NCI-H2196 treated with DMSO at 0.1 percent for 48 hours (cell line): Measurements from ENCODE around the gene STX1A.

Experiments
- DNase-seq: peaks from one replicate; lab custom pipeline; 2025; ENCODE audit not compliant: unreplicated experiment; lab: John Stamatoyannopoulos, UW

The STX1A gene

GRCh38 chr7:73718905-73719805 is at the start of gene STX1A:
TSS of gene STX1A (minus strand) at chr7:73719669. CDS start at chr7:73719631, 38 bp downstream.
- peak; percentile 50 for DNase-seq

DNA sequence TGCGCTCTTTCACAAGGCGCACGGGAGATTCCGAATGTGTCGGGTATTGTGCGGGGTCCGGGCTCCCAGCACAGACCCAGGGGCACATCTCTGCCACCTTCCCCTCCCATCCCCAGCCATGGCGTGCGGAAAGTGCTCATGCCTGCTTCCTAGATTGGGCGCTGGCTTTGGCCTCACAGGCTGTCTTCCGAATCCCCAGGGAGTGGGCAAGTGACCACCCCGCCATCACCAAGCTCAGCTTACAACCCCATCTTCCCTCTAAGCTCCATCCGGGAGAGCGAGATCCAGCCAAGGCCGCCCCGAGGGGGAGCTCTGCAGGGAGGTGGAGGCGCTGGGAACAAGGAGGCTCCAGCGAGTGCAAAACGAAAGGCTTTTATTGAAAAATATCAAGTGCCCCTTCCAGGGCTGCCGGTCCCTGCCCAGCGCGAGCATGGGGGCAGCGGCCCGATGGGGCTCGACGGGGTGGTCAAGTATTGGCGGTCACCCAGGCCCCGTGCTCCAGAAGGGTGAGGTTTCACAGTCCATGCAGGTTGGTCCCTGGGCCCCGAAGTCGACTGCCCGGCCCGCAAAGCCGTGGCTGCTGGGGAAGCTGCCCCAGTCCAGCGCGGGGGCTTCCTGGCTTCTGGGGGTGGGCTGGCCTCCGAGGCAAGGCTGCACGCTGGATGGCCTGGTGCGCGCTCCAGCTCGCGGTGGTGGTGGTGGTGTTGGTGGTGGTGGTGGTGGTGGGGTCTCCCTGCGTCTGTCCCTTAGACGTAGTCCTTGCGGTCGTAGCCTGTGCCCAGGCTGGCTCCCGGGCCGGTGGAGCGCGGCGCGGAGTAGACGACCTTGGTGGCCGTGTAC is 49.4 kb upstream of the STX1A start:
- no peak for DNase-seq

- DNase-seq: no peak
These were observed 47.2 kb upstream of the STX1A start for GRCh38 chr7:73766556-73767229.

GRCh38 chr7:73762659-73762999 is 43.2 kb upstream of the STX1A start:
- DNase-seq: no peak

DNA sequence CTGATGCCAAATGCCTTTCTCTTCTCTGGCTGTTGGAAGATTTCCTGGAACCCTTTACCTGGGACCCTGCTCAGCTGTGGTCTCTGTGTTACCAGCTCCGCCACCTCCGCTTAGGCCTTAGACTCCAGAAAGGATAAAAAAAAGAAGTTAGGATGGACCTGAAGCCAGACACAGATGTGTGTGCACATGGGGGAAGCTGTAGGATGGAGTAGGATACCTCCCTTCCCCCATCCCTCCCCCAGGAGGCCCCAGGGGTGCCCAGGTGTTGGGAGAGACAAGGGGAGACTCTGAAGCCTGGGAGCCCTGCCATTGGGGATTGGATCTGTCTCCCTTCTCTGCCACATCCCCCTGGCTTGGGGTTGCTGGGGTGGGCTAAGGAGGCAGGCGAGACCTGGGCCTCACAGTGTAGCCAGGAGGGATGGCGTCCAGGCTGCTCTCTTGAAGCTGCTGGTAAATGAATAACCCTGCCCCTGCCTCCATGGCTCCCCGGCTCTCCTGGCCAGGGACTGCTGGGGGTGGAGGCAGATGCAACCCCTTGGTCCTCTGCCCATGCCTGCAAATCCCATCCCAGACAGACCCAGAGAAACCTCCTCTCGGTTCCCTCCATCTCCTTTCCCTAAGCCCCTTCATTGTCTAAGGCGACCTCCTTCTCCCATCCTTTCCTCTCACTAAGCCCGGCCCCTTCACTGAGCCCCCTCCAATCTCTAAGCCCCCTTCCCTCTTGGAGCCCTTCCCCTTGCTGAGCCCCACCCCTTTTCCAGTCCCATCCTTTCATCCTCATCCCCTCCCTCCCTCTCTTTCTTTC is 42.6 kb upstream of the STX1A start:
- DNase-seq: no peak

DNA sequence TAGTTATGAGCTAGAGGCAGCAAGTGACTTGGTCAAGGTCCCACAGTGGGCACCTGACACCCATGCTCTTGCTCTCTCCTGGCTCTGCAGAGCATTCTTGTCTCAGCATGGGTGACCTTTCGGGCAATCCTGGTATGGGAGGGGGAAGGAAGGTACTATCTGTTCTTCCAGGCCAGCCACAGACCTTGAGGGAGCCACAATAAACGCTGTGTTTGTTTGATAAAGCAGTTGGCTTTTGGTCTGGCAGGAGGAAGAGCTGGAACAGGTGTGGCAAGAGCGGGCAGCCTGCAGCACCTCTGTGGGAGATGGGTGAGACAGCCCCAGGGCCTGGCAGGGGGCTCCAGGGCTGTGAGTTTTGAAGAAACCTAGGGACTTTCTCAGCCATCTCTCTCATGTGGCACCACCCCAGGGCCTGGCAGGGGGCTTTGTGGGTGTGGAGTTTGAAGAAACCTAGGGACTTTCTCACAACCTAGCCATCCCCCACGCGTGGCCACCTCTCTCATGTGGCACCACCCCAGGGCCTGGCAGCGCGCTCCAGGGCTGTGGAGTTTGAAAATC is 39.2 kb upstream of the STX1A start:
- peak; percentile 58 for DNase-seq

DNA sequence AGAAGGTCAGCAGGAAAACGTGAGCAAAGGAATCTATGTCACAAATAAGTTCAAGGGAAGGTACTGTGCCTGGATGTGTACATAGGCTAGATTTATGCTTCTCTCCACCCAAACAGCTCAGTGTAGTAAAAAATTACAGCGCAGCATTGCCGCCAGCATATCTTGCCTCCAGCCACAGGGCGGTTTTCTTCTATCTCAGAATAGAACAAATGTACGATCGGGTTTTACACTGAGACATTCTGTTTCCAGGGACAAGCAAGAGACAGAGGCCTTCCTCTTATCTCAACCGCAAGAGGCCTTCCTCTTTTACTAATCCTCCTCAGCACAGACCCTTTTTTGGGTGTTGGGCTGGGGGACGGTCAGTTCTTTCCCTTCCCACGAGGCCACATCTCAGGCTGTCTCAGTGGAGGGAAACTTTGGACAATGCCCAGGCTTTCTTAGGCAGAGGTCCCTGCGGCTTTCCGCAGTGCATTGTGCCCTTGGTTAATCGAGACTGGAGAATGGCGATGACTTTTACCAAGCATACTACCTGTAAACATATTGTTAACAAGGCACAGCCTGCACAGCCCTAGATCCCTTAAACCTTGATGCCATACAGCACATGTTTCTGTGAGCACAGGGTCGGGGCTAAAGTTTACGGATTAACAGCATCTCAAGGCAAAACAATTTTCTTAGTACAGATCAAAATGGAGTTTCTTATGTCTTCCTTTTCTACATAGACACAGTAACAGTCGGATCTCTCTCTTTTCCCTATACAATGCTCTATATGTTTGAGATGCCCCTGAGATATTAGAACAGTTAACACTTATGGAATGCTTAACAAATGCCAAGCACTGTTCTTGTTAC is 30.7 kb upstream of the STX1A start:
- no peak for DNase-seq

DNA sequence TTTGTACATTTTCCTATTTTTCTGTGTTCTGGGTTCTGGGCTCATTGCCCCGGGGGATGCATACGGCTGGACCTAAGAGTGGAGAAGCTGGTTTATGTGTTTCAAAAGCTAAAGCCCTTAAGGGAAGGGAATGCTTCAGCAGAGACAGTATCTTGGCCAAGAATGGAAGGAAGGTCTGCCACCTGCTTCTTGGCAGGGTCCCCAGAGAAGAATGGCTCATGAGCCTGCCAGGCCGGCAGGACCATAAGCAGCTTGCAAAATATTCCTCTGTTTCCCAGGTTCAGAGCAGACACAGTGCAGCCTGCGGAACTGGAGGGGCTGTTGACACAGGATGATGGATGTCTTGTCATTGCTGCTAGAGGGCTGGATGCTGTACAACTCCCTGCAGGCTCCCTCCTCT is 26.9 kb upstream of the STX1A start:
- DNase-seq: no peak

GRCh38 chr7:73742753-73743641 is 23.5 kb upstream of the STX1A start:
- DNase-seq: peak; percentile 92

- peak; percentile 50 for DNase-seq
These were observed 22.9 kb upstream of the STX1A start for GRCh38 chr7:73742338-73742752.

- peak; percentile 81 for DNase-seq
These were observed 22.1 kb upstream of the STX1A start for GRCh38 chr7:73741600-73741999.

DNA sequence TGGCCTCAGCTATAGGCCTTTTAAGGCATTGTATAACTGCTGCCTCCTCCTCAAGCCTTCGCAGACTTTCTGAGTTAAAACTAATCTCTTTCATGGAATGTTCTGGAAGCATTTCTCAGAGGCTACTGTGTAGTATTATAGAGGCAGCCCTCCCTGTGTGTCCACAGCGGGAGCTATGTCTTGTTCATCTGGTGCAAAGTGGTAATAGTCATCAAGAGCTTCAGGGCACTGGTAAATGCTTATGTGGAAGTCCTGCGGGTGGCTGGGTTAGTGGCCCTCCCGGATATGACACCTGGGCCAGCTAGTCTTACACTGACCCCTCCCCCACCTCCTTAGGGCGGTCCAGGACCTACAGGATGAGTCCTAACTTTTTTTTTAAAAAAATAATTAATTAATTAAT is 21.3 kb upstream of the STX1A start:
- no peak for DNase-seq

GRCh38 chr7:73740212-73740611 is 20.7 kb upstream of the STX1A start:
- DNase-seq: no peak

DNA sequence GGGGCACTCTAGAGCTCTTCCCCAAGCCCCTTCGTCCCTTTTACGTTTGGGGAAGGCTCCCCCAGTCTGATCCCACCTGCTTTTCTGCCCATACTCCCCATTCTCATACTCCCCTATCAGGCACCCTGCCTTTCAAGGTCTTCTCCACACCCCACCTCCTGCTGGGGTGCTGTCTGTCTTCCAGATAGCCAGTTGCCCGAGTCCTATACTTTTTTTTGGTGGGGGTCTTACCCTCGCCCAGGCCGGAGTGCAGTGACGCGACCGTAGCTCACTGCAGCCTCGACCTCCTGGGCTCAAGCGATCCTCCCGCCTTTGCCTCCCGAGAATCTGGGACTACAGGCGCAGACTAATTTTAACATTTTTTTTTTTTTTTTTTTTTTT is 19.9 kb upstream of the STX1A start:
- no peak for DNase-seq

DNA sequence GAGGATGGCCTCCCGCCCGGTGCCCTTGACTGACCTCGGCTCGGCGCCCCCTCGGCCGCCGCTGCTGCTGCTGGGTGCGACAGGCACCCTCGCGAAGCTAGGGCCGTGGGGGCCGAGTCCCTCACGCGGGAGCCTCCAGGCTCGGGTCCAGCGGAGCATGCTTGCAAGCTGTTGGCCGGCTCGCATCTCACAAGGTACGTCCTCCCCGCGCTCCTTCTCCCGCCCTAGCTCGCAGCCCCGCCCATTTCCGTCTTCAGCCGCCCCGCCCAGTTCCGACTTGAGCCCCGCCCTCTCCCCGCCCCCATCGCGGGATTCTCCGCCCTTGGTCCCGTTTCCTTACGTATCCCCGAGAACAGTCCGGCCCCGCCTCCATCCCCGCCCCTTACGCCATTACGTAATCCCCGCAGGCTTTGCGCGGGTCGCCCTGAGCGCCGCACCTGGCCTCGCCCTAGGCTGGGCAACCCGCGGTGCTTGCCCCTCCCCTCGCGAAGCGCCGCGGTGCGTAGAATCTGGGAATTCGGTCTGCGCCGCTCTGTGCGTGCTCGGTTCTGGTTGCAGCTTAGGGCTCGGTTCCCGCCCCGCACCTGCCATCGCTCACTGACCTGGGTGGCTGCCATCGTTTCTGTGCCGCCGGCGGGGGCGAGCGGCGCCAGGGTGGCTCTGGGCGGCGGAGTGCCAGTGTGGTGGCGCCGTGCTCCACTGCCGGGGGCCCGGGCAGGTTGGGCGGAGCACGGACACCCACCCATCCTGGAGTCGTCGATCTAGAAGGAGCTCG is 19.3 kb upstream of the STX1A start, which contains the start of gene ABHD11:
Gene ABHD11 (minus strand): TSS at position 191 of the 775 bp plus-strand sequence. CDS start 32 bp downstream, at position 159.
- DNase-seq: peak; percentile 100

DNA sequence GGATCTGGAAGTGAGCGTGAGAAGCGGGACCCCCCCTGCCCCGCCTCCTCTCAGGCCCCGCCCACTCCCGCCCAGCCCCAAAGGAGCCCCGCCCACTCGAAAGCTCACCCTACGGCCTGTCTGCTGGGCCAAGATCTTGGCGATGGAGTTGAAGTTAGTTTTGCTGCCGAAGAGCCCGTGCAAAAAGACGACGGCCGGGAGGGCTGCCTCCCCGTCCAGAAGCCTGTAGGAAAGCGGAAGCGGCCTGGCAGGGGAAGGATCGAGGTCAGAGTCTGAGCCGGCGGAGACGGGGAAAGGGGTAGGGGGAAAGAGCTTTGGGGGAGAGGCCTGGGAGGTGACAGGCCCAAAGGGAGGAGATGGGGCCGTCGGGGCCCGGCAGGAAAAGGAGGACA is 18.7 kb upstream of the STX1A start:
- DNase-seq: peak; percentile 34

- no peak for DNase-seq
These were observed 18.2 kb upstream of the STX1A start for GRCh38 chr7:73737491-73738219.
